Fibroblast of mammary gland (primary cell): ENCODE results near the gene CHP1.
"Not testable (repeated sequence)": the region's sequence is repeated elsewhere in the genome, so short reads cannot be mapped to it uniquely, and the experiment has no call there.

ENCODE experiments used
- DNase-seq: peaks from one replicate; pipeline ENCODE4 v3.0.0-alpha.2; 2010; ENCODE audit warnings: low read depth
- H3K4me3 ChIP-seq: 2 replicates; pipeline ENCODE4 v1.5.1; 2011; ENCODE audit warnings: low read depth, mild to moderate bottlenecking, low read length, moderate library complexity; ENCODE audit not compliant: control insufficient read depth
- CTCF ChIP-seq: conservative IDR thresholded peaks from 2 replicates; pipeline ENCODE4 v1.5.1; 2011; ENCODE audit warnings: low read depth, low read length, inconsistent platforms; ENCODE audit not compliant: control insufficient read depth, insufficient read depth

Gene CHP1

GRCh38 chr15:41301587-41301986, 70.5 kb downstream of the CHP1 start:
- no peak for TF ChIP-seq CTCF
- H3K4me3 ChIP-seq = no peak overlapping the region
- DNase-seq = no peak

- DNase-seq = no peak
- H3K4me3 ChIP-seq = no peak overlapping the region
- no peak for TF ChIP-seq CTCF
Observed at GRCh38 chr15:41304149-41304770, 73.2 kb downstream of the CHP1 start.

GRCh38 chr15:41307679-41308078, 76.6 kb downstream of the CHP1 start:
- H3K4me3 ChIP-seq = no peak overlapping the region
- DNase-seq = no peak
- TF ChIP-seq CTCF = no peak

- no peak for DNase-seq
- H3K4me3 ChIP-seq = no peak overlapping the region
- no peak for TF ChIP-seq CTCF
Observed at GRCh38 chr15:41309226-41309905, 78.3 kb downstream of the CHP1 start.

GRCh38 chr15:41320805-41321330, 89.8 kb downstream of the CHP1 start:
- DNase-seq, H3K4me3 ChIP-seq: not testable (repeated sequence)

- no peak for DNase-seq
- TF ChIP-seq CTCF = no peak
- H3K4me3 ChIP-seq = no peak overlapping the region
Observed at GRCh38 chr15:41323611-41324010, 92.5 kb downstream of the CHP1 start.

GRCh38 chr15:41331281-41331680, 100.2 kb downstream of the CHP1 start:
- peak overlapping the region; percentile 76 for H3K4me3 ChIP-seq
- TF ChIP-seq CTCF = no peak
- no peak for DNase-seq
